Hindlimb muscle (tissue), 1 donor: Measurements from ENCODE around the gene ZNF32. TPM values are rescaled to one million over a fixed set of nuclear protein-coding genes. Genes with fewer than 3 reads are reported as not detected.

Experiments used
- DNase-seq: peaks from one replicate; pipeline ENCODE4 v3.0.0-alpha.2; 2013
- polyA plus RNA-seq: library from polyadenylated mRNA; unstranded; fragments of 120-200 nt; gene quantifications from one replicate; pipeline ENCODE4 v1.2.1, GENCODE V29; 2013; ENCODE audit not compliant: insufficient read length

ZNF32 gene, protein sequence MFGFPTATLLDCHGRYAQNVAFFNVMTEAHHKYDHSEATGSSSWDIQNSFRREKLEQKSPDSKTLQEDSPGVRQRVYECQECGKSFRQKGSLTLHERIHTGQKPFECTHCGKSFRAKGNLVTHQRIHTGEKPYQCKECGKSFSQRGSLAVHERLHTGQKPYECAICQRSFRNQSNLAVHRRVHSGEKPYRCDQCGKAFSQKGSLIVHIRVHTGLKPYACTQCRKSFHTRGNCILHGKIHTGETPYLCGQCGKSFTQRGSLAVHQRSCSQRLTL
- 53.1 TPM for polyA plus RNA-seq

DNA sequence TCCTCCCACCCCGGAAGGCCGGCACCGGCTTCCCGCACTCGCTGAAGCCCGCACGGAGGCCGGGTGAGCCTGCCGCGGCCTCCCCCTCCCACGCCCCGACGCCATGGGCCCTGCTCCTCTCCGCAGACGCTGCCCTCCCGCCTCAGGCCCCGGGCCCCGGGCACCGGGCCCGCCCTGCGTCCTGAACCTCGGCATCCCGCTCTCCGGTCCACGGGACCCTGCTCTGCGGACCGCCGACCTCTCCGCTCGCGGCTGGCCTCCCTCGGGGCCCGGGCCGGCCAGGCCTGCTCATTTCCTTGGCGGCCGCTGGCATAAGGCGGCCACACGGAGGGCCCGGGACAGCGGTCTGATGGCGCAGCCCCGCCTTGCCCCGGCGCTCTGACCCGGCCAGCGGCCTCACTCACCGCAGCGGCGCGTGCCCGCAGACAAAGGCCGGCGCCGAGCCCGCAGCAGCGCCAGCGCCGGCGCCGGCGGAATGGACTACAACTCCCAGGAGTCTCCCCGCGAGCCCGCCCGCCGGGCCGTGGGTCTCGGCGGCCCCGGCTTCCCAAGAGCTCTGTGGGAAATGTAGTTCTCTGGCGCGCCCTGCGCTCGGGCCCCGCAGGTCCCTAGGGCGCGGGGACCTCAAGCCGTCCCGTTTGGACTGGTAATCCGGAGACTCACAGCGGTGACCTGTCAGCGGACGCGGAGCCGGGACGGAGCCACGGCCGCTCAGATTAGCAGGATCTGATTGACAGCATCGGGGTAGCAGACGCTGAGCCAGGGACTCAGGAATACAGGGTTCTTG is at the start of gene ZNF32:
Gene ZNF32, minus strand, starts transcription at position 484 of the 787 bp plus-strand sequence. CDS start 2,748 bp downstream, outside the sequence.
- peak; percentile 91 for DNase-seq

- DNase-seq = no peak
Measured at GRCh38 chr10:43698156-43698555, 49.5 kb upstream of the ZNF32 start.

- no peak for DNase-seq
Measured at GRCh38 chr10:43696909-43697483, 48.3 kb upstream of the ZNF32 start.

DNA sequence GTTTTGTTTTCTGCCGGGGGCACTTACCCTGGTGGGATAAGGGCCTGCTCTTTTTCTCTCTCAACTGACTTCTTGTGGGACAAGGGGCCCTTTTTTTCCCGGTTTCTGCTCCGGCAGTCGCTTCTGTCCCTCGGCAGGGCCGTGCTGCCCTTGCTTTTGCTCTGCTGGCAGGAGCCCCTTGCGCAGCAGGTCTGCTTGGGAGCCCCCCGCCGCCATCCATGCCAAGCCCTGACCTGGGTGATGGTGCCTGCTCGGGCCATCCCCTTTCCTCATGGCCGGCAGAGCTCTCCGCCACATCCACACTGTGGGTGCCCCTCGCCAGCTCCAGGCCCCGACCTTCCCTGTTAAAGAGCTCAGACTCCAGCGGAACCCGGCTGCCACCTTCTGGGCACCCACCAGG is 47.0 kb upstream of the ZNF32 start:
- DNase-seq = no peak

DNA sequence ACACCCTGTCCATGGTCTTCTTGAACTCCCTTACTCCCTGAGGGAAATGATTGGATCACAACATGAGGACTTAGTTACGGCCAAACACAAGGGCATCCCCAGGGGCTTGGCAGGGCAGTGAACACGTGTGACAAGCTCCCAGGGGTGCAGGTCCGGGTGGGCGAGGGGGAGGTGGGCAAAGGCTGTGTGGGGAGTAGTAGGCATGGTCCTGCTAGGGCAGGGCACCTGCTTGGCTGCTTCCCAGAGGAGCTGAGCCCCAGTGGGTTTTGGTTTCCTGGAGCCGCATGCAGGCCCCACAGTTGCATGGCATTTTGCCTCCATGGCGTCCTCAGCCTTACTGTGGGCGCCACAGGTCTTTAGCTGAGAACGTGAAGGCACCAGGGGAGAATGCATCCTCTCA is 46.6 kb upstream of the ZNF32 start:
- no peak for DNase-seq

- DNase-seq = no peak
Measured at GRCh38 chr10:43694526-43694925, 45.8 kb upstream of the ZNF32 start.

- DNase-seq = no peak
Measured at GRCh38 chr10:43693602-43694001, 44.9 kb upstream of the ZNF32 start.

DNA sequence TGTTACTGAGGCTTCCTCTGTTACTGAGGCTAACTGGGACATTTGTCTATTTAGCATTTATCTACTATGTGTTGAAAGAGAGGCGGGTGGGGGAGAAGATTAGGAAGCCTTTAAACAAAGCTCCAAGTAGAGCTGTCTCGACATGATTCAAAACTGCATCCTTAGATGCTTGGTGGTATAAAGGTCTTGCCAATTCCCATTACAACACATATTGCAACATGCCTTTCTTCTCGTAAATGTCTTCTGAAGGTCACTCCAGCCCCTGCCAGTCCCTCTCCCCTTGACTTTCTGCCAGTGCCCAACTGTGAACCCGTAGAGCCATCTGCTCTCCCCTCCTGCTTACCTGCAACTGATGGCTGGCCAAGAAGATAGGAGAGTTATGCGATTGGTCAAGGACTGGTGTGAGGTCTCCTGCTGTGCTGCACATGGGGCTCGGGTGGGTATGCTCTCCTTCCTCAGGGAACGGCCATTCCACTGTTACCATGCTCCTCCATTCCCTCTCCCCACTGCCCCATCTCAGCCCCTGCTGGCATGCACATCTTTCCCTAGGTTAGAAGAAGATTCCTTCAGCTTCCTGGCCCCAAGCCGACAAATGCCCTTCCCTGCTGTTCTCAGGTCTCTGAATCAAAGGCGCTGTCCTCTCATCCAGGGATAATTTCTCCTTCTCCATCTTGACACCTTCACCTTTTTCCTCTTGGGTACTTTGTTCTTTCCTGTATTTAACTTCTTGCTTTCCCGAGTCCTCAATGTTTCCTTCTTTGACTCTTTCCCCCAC is 43.6 kb upstream of the ZNF32 start:
- no peak for DNase-seq

- DNase-seq = no peak
Measured at GRCh38 chr10:43691485-43691884, 42.8 kb upstream of the ZNF32 start.

- peak; percentile 94 for DNase-seq
Measured at GRCh38 chr10:43689955-43690771, 41.5 kb upstream of the ZNF32 start.

DNA sequence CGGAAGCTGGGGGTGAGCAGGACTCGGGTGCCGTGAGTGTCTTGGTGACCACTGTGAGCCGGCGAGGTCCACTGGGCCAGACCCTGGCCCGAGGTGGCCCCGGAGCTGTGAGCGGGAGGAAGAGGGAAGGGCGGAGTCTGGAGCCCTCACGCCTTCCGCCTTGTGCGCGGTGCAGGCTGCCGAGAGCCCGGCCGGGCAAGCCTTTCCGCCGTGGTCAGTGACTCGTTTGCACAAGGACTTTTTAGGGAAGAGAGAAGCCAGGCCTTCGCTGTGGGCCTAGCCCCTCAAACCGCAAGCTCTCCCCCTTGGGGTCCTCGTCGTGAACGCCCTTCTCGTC is 40.9 kb upstream of the ZNF32 start:
- peak; percentile 71 for DNase-seq

DNA sequence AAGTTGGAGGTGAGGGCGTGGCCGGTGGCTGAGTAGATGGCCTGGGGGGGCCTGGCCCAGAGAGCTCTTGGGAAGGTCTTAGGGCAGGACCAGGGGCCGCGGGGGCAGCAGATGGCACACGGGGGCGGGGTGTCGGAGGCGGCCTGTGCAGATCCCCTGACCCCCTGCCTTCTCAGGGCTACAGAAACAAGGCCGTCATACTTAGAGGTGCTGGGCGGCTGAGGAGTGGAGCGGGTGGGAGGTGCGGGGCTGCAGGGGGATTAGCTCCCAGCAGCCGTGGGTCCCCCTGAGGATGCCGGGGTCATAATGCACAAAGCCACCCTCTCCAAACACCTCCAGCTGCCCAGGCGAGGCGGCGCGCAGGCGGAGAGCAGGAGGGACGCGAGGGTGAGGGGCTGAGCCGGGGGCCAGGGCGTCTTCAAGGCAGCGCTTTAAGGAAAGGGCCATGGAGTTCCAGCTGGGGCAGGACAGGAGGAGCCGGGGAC is 40.4 kb upstream of the ZNF32 start:
- DNase-seq = no peak

DNA sequence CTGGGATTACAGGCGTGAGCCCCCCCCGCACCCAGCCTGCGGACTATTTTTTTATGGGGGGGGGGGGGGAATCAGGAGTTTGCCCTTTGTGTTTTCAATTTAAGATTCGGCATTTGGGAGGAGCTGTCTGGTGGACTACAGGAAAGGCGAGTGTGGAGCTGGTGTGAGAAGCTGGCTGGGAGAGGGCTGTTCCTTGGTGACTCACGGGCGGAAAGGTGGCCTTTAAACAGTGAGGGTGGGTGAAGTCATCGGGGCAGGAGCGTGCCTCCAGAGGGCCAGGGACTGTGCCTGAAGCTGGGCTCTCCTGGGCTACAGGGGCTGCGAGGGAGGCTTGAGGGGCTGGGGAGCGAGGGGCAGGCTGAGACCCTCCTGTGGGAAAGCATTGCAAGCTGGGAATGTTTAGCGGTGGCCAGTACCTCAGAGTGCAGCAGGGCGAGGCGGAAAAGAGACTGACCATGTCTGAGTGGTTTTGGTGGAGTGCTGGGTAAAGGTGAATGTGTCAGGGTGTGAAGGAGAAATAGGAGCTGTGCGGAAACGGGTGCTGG is 39.7 kb upstream of the ZNF32 start:
- DNase-seq = no peak

DNA sequence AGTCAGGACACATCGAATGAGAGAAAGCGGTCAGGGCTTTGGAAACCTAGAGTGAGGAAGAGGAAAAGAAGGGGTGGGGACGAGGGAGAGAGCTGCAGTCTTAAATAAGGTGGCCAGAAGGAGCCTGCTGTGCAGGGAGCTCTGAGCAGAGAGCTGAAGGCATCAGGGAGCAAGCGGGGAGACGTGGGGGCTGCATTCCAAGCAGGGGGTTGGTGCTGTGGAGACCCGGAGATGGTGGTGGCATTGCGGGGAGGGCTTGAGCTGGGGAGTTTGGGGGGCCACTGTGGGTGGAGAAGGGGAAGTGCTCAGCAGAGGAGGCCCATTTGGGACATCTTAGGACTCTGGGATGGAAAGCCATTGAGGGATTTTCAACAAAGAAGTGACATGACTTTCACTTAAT is 38.7 kb upstream of the ZNF32 start:
- no peak for DNase-seq

DNA sequence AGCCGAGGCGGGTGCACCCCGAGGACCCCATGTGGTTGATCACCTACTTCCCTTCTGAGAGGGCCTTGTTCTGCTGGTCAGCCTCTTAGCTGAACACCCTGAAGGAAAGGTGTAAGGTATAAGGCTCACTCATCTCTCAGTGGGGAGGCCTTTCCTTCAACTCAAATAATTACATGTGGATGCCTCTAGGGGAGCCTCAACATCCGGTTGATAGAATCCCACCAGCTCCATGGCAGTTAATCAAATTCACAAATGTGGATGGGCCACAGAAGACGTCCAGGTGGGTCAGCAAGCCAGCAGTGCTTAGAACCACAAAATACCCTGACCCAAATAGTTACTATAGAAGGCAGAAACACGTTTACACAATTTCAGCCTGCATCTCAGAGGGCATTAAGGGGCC is 37.7 kb upstream of the ZNF32 start:
- DNase-seq = no peak

GRCh38 chr10:43685744-43686143 is 37.1 kb upstream of the ZNF32 start:
- DNase-seq = no peak

DNA sequence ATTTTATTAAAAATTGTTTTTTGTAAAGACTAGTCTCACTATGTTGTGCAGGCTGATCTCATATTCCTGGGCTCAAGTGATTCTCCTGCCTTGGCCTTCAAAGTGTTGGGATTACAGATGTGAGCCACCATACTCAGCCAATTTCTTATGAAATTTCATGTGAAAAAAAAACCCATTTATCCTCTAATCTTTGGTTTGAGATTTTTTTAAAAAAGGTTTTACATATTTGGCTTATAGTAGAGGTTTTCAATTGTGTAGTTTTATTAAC is 35.5 kb upstream of the ZNF32 start:
- no peak for DNase-seq

GRCh38 chr10:43683451-43684291 is 35.0 kb upstream of the ZNF32 start:
- no peak for DNase-seq

DNA sequence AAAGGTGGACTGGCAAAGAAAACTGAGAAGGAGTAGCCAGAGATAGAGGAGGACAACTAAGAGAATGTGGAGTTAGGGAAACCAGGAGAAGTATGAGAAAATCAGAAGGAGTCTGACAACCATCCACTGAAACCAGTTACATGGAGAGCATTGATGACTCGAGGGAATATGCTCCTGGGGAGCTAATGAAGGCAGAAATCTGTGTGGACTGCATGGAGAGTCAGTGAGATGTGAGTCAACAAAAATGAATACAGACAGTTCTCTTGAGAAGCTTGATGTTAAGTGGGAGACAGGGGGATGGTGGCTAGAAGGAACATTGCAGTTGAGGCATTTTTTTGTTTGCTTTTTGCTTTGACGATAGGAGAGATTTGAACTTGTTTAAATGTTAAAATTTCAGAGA is 34.3 kb upstream of the ZNF32 start:
- DNase-seq = no peak

DNA sequence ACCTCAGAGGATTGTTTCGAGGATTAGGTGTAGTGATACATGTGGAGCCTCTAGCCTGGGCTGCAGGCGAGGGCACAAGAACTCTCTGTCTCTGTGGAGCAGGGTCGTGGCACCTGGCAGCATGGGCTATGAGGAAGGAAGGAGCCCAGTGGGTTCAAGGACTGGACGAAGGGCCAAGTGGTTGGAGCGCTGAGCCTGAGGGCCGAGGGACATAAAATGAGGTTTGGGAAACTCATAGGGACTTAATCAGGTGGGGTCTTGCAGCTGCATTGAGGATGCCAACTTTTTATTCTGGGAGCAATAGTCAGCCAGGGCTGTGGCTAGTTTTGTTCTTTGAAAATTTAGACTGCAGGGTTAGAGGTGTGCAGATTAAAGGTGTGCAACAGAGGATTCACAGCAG is 33.0 kb upstream of the ZNF32 start:
- DNase-seq = no peak

- DNase-seq = no peak
Measured at GRCh38 chr10:43681220-43681619, 32.5 kb upstream of the ZNF32 start.
